SK-N-SH (cell line): ENCODE measurements around the gene NUP133.

ENCODE experiments used
- CHD2 ChIP-seq: fragments of 150-350 bp; IDR thresholded peaks from 2 replicates; pipeline ENCODE4 v1.6.1; 2018; ENCODE audit warnings: low read length; ENCODE audit not compliant: partially characterized antibody
- EZH2phosphoT487 ChIP-seq: fragments of 200-600 bp; sonication (generic); IDR thresholded peaks from 2 replicates; pipeline ENCODE4 v1.6.1; 2017; ENCODE audit warnings: low read depth, mixed run types, mild to moderate bottlenecking, antibody characterized with exemption, moderate library complexity, borderline replicate concordance
- FOSL2 ChIP-seq: IDR thresholded peaks from 2 replicates; pipeline ENCODE4 v1.4.0; 2012; ENCODE audit warnings: low read depth, mild to moderate bottlenecking, moderate library complexity, borderline replicate concordance
- FOXJ3 ChIP-seq: sonication (generic); formaldehyde crosslinking; IDR thresholded peaks from 2 replicates; pipeline ENCODE4 v1.5.1; 2020; ENCODE audit warnings: mild to moderate bottlenecking, missing genetic modification reagents
- GABPA ChIP-seq: IDR thresholded peaks from 2 replicates; pipeline ENCODE4 v1.4.0; 2012; ENCODE audit warnings: low read depth, mild to moderate bottlenecking
- POLR2AphosphoS5 ChIP-seq: IDR thresholded peaks from 2 replicates; pipeline ENCODE4 v1.6.1; 2012; ENCODE audit warnings: low read depth, low read length
- SIN3A ChIP-seq: IDR thresholded peaks from 2 replicates; pipeline ENCODE4 v1.6.1; 2012; ENCODE audit warnings: low read depth, mild to moderate bottlenecking, low read length, moderate library complexity, borderline replicate concordance
- TAF1 ChIP-seq: IDR thresholded peaks from 2 replicates; pipeline ENCODE4 v1.6.1; 2012; ENCODE audit warnings: low read depth, mild to moderate bottlenecking, low read length, moderate library complexity, borderline replicate concordance
- TF ChIP-seq, protein P1 (sequence below): fragments of 200-600 bp; sonication (generic); IDR thresholded peaks from 2 replicates; pipeline ENCODE4 v1.6.1; 2017; ENCODE audit warnings: antibody characterized with exemption, mild to moderate bottlenecking, moderate library complexity

DNA sequence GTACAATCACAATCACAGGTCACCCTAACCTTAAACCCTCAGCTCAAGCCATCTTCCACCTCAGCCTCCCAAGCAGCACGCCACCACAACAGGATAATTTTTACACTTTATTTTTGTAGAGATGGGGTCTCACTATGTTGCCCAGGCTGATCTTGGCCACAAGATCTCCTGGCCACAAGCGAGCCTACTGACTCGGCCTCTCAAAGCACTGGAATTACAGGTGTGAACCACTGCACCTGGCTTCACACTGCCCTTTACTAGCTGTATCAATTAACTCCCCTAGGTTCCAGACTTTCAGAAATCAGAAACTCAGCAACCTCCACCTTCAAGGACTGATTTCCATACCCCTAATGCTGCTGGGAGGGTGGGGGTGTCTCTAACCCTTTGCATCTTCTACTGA is 37.0 kb downstream of the NUP133 start:
- no peak for TF ChIP-seq GABPA
- no peak for TF ChIP-seq EZH2phosphoT487
- TF ChIP-seq FOXJ3 (CRISPR knock-in tag), result no peak
- TF ChIP-seq, protein P1, sequence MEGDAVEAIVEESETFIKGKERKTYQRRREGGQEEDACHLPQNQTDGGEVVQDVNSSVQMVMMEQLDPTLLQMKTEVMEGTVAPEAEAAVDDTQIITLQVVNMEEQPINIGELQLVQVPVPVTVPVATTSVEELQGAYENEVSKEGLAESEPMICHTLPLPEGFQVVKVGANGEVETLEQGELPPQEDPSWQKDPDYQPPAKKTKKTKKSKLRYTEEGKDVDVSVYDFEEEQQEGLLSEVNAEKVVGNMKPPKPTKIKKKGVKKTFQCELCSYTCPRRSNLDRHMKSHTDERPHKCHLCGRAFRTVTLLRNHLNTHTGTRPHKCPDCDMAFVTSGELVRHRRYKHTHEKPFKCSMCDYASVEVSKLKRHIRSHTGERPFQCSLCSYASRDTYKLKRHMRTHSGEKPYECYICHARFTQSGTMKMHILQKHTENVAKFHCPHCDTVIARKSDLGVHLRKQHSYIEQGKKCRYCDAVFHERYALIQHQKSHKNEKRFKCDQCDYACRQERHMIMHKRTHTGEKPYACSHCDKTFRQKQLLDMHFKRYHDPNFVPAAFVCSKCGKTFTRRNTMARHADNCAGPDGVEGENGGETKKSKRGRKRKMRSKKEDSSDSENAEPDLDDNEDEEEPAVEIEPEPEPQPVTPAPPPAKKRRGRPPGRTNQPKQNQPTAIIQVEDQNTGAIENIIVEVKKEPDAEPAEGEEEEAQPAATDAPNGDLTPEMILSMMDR, result no peak
- TF ChIP-seq POLR2AphosphoS5, result no peak
- TF ChIP-seq SIN3A, result no peak
- TF ChIP-seq FOSL2, result no peak
- no peak for TF ChIP-seq TAF1
- TF ChIP-seq CHD2, result no peak
